Embryonic facial prominence (tissue), 1 donor: ENCODE data around the gene OGDH.
"Not testable (repeated sequence)": the region's sequence is repeated elsewhere in the genome, so short reads cannot be mapped to it uniquely, and the experiment has no call there.

Experiments used
- DNase-seq: peaks from one replicate; pipeline ENCODE4 v3.0.0-alpha.2; 2016; ENCODE audit errors: extremely low spot score

The OGDH gene

DNA sequence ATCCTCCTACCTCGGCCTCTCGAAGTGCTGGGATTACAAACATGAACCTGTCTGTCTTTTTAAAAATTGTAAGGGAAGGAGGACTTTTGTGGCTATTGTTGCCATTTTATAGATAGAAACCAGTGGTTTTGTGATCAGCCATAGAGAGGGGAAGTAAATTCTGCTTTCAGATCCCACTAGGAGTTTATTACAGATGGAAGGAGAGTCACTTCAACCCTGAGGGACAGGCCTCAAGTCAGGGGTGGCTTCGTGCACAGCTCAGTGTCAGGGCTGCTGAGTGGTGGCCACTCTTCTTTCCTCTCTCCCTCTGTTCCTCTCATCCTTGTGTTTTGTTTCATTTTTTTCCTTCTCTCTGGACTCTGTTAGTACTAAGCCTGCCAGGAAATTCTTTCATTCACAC, 60.8 kb downstream of the OGDH start:
- no peak for DNase-seq

DNA sequence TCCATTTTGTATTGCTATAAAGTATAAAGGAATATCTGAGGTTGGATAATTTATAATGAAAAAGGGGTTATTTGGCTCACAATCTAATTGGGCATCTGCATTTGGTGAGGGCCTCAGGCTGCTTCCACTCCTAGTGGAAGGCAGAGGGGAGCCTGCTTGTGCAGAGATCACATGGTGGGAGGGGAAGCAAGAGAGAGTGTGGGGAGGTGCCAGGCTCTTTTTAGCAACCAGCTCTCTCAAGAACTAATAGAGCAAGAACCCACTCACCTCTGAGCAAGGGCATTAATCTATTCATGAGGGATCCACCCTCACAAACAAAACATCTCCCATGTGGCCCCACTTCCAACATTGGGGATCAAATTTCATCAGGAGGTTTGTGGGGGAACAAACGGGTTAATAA, 64.6 kb downstream of the OGDH start:
- DNase-seq: no peak

- DNase-seq: no peak
These were observed 66.9 kb downstream of the OGDH start for GRCh38 chr7:44673324-44673723.

DNA sequence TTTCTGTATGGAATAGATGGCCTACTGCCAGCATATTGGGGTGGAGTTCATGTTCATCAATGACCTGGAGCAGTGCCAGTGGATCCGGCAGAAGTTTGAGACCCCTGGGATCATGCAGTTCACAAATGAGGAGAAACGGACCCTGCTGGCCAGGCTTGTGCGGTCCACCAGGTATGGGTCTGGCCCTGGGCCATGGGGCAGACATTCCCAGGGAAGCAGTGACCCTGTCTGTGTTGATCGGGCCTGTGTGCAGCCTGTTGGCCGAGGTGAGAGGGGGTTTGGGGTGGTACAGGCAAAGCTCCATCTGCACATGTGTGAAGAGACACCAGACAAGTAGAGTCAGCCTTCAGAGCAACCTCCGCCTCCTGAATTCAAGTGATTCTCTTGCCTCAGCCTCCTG, 67.3 kb downstream of the OGDH start:
- DNase-seq: no peak

GRCh38 chr7:44674381-44674780, 68.0 kb downstream of the OGDH start:
- DNase-seq: no peak

GRCh38 chr7:44676776-44677175, 70.3 kb downstream of the OGDH start:
- no peak for DNase-seq

GRCh38 chr7:44678101-44678470, 71.7 kb downstream of the OGDH start:
- DNase-seq: no peak

DNA sequence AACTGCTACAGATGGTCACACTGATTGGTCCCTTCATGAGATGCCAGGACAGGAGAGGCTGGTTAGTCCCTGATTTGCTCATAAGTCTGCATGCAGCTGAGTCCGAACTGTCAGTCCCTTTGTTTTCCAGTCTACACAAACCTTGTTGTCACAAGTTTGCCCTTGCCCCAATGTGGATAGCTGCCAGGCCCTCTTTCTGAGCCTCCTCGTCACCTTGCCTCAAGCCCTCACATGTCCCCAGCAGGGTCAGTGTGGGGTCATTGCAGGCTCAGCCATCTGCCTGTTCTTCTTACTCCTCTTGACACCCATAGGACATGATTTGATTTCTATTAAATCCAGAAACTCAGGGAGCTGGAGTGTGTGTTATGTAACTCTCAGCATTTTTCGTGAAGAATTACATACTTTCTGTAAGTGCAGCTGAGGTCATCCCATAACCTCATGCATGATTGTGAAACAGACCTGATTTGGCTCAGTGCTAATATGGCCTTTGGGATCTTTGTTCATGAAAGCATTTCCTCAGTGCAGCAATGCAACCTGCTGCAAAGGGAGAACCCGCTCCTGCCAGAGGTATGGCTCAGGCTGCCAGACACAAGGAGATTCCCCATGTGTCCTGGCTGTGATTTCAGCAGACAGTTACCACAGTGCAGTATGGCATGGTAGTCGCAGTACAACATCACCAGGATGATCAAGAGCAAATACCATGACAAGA, 72.2 kb downstream of the OGDH start:
- no peak for DNase-seq

- DNase-seq: no peak
These were observed 75.2 kb downstream of the OGDH start for GRCh38 chr7:44681645-44682044.

- DNase-seq: no peak
These were observed 79.3 kb downstream of the OGDH start for GRCh38 chr7:44685723-44686122.

- no peak for DNase-seq
These were observed 83.0 kb downstream of the OGDH start for GRCh38 chr7:44689427-44689826.

GRCh38 chr7:44693641-44694313, 87.3 kb downstream of the OGDH start:
- DNase-seq: no peak

DNA sequence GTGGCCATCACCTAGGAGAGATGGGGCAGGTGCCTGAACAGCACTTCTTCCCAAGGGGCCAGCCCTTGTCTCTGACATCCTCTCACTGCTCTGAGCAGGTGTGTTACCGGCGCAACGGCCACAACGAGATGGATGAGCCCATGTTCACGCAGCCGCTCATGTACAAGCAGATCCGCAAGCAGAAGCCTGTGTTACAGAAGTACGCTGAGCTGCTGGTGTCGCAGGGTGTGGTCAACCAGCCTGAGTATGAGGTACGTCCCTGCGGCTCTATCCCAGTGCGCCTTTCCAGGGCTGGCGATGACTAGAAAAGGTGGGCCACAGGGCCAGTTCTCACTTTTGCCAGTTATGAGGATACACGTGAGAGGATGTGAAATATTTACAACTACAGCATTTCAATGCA, 87.9 kb downstream of the OGDH start:
- DNase-seq: no peak

GRCh38 chr7:44694766-44695165, 88.3 kb downstream of the OGDH start:
- no peak for DNase-seq

- no peak for DNase-seq
These were observed 89.3 kb downstream of the OGDH start for GRCh38 chr7:44695756-44696155.

DNA sequence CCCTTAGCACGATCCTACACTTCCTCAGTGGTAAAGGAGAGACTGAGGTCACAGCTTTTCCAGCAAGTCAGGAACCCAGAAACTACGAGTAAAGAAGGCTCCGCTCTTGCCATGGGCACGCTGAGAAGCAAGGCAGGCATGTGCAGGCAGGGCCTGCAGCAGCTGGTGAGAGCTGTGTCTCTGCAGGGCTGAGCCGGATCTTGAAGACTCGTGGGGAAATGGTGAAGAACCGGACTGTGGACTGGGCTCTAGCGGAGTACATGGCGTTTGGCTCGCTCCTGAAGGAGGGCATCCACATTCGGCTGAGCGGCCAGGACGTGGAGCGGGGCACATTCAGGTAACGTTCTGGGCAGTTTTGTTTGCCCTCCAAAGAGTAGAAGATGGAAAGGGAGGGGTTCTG, 90.3 kb downstream of the OGDH start:
- DNase-seq: no peak

DNA sequence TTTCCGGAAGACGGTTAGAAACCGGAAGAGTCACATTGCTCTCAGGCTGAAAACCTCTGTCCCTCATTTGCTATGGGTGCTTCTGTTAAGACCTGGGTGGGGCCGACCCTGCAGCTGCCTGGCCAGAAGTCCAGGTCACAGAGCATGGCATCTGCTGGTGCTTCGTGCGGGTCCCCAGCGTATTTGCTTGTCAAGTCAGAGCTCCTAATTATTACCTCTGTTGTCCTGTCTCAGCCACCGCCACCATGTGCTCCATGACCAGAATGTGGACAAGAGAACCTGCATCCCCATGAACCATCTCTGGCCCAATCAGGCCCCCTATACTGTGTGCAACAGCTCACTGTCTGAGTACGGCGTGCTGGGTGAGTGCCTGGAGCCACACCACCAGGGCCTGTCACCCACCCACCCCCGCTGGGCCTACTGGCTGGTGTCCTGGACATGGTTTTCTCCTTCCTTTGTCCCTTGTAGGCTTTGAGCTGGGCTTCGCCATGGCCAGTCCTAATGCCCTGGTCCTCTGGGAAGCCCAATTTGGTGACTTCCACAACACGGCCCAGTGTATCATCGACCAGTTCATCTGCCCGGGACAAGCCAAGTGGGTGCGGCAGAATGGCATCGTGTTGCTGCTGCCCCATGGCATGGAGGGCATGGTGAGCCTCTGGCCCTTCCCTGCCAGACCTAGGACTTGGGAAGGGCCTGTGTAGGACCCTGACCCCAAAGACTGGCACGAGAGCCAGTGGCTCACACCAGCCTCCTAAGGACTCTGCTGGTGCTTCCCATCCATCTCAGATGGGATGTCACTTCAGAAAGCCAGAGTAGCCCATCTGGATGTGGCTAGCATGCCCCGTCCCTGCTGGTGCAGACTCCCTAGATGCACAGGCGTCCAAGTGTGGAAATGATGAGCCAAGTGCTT, 91.0 kb downstream of the OGDH start:
- DNase-seq: no peak

GRCh38 chr7:44698046-44698580, 91.7 kb downstream of the OGDH start:
- no peak for DNase-seq

DNA sequence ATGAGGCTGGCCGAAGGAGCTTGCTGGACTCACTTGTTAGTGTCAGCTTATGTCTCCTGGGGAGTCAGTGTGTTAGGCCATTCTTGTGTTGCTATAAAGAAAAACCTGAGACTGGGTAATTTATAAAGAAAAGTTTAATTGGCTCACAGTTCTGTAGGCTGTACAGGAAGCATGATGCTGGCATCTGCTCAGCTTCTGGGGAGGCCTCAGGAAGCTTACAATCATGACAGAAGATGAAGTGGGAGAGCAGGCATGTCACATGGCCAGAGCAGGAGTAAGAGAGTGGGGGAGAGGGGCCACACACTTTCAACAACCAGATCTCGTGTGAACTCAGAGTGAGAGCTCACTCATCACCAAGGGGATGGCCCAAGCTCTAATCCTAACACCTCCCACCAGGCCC, 93.2 kb downstream of the OGDH start:
- not testable (repeated sequence) for DNase-seq

DNA sequence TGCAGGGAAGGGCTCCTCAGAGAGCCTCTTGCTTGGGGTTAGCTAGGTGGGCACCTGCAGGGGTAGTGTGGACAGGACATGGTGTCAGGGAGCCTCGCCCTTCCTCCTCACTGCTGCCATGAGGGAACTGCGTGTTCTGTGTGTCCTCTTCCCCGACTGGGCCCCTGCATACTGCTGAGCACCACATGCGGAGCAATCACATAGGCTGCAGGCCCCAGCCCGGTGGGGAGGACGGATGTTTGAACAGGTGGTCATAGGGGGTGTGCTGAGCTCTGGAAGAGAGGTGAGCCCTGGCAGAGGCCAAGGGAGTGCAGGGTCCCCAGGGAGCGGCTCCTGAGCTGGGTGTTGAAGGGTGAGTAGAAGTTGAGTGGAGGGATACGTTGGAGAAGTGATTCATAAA, 93.9 kb downstream of the OGDH start:
- DNase-seq: no peak

- DNase-seq: not testable (repeated sequence)
These were observed 97.0 kb downstream of the OGDH start for GRCh38 chr7:44703391-44703790.

DNA sequence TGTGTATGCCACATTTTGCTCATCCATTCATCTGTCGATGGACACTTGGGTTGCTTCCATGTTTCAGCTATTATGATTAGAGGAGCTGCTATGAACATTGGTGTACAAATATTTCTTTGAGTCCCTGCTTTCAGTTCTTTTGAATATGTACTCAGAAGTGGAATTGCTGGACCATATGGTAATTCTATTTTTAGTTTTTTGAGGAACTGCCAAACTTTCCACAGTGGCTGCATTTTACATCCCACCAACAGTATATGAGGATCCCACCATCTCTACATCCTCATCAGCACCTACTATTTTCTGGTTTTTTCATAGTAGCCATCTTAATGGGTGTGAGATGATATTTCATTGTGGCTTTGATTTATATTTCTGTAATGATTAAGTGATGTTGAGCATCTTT, 97.5 kb downstream of the OGDH start:
- no peak for DNase-seq
